Neural crest cell (in vitro differentiated cells): Measurements from ENCODE around the gene B9D1. TPM values are rescaled to one million over a fixed set of nuclear protein-coding genes. Genes with fewer than 3 reads are reported as not detected.

Experiments used
- DNase-seq: peaks from one replicate; pipeline ENCODE4 v3.0.0; 2021; ENCODE audit warnings: low read depth, mixed read lengths, low spot score
- H3K27ac Mint-ChIP-seq: one replicate; pipeline ENCODE4 v1.8.0; 2021; ENCODE audit warnings: mild to moderate bottlenecking, mixed read lengths; ENCODE audit not compliant: unreplicated experiment
- H3K27me3 Mint-ChIP-seq: 2 replicates; pipeline ENCODE4 v1.8.0; 2021; ENCODE audit warnings: low read depth, mild to moderate bottlenecking, mixed read lengths
- H3K36me3 Mint-ChIP-seq: 2 replicates; pipeline ENCODE4 v1.8.0; 2021; ENCODE audit warnings: low read depth, mild to moderate bottlenecking, mixed read lengths
- H3K4me1 Mint-ChIP-seq: 2 replicates; pipeline ENCODE4 v1.8.0; 2021; ENCODE audit warnings: mixed read lengths
- H3K4me3 Mint-ChIP-seq: one replicate; pipeline ENCODE4 v1.8.0; 2021; ENCODE audit warnings: mild to moderate bottlenecking, mixed read lengths
- H3K9me3 Mint-ChIP-seq: 2 replicates; pipeline ENCODE4 v1.8.0; 2021; ENCODE audit warnings: mixed read lengths
- total RNA-seq: library from RNA; stranded (reverse); gene quantifications from 2 replicates; pipeline ENCODE4 v1.2.1, GENCODE V29; 2021
- TF ChIP-seq, protein P1 (sequence below): fragments of 200-600 bp; sonication (generic); conservative IDR thresholded peaks from 2 replicates; pipeline ENCODE4 v1.5.0; 2021; ENCODE audit warnings: antibody characterized with exemption, mild to moderate bottlenecking

Gene B9D1
- total RNA-seq, 1 donor from 2014 or later: 17.9 TPM

- TF ChIP-seq, protein P1, sequence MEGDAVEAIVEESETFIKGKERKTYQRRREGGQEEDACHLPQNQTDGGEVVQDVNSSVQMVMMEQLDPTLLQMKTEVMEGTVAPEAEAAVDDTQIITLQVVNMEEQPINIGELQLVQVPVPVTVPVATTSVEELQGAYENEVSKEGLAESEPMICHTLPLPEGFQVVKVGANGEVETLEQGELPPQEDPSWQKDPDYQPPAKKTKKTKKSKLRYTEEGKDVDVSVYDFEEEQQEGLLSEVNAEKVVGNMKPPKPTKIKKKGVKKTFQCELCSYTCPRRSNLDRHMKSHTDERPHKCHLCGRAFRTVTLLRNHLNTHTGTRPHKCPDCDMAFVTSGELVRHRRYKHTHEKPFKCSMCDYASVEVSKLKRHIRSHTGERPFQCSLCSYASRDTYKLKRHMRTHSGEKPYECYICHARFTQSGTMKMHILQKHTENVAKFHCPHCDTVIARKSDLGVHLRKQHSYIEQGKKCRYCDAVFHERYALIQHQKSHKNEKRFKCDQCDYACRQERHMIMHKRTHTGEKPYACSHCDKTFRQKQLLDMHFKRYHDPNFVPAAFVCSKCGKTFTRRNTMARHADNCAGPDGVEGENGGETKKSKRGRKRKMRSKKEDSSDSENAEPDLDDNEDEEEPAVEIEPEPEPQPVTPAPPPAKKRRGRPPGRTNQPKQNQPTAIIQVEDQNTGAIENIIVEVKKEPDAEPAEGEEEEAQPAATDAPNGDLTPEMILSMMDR: no peak
- Mint-ChIP-seq H3K27me3 (no peaks in the 10 kb centered on the region), H3K9me3 (no peaks in the 10 kb centered on the region), H3K27ac (no peak overlapping the region), H3K36me3 (peaks cover 5% of the 10 kb centered on the region), H3K4me1 (peaks cover 20% of the 10 kb centered on the region), H3K4me3 (peak overlapping the region; percentile 50)
- DNase-seq: no peak
Measured at GRCh38 chr17:19387921-19388521, 25.5 kb upstream of the B9D1 start.

DNA sequence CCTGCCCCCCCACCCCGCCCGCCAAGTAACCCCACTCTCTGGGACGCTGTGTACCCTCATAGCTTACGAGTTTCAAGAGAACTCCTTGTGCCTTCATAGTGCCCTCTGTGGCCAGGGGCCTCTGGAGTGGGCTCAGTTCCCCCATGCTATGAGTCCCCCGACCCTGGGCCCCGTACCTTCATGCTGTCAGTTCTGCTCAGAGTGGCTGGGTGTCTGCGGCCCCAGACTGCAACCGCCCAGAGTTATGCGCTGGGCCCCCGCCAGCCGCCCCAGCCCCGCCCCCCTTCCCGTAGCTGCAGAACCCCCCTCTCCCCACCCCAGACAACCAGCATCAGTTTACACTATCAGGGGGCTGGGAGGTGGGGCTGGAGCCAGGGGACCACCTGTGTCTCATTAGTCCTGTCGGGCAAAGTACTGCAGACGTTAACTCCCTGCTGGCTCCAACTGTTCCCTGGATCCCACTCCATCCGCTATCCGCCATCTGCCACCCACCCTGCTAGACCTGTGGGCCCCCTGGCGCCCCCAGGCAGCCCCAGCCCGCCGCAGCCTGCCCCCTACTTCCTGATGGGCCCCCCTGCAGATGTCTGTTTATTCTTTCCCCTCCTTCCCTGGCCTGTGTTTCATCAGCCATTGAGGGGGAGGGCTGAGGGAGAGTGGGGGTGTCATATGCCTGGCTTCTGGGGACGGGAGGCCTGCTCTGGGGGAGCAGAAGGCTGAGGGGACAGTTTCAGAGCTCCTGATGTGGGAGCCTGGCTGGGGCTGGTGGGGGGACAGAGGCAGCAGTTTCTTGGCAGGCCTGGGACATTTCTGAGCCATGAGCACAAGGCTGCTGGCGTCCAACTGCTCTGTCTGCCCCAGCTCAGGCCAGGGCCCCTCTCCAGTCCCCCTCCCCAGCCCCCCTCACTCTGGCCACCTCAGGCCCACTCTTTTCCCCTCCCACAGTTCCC, 24.7 kb upstream of the B9D1 start, which contains the start of gene MFAP4:
TSS of gene MFAP4 (minus strand) at position 217 of the 947 bp plus-strand sequence. CDS start at position 182, 35 bp downstream.
- TF ChIP-seq, protein P1: no peak
- H3K4me1 Mint-ChIP-seq: peaks cover 20% of the 10 kb centered on the region
- no peaks in the 10 kb centered on the region for H3K27me3 Mint-ChIP-seq
- H3K36me3 Mint-ChIP-seq: peaks cover 5% of the 10 kb centered on the region
- peak within 1 kb of the TSS; percentile 58 for H3K4me3 Mint-ChIP-seq
- H3K27ac Mint-ChIP-seq: peak within 1 kb of the TSS; percentile 75
- no peak for DNase-seq
- no peaks in the 10 kb centered on the region for H3K9me3 Mint-ChIP-seq

- peak overlapping the region; percentile 58 for H3K4me3 Mint-ChIP-seq
- peaks cover 5% of the 10 kb centered on the region for H3K36me3 Mint-ChIP-seq
- H3K4me1 Mint-ChIP-seq: peaks cover 20% of the 10 kb centered on the region
- H3K27me3 Mint-ChIP-seq: no peaks in the 10 kb centered on the region
- H3K9me3 Mint-ChIP-seq: no peaks in the 10 kb centered on the region
- H3K27ac Mint-ChIP-seq: peak overlapping the region; percentile 75
- DNase-seq: no peak
- TF ChIP-seq, protein P1: no peak
Measured at GRCh38 chr17:19386051-19386929, 23.8 kb upstream of the B9D1 start.

- H3K4me3 Mint-ChIP-seq: no peak overlapping the region
- no peak for DNase-seq
- H3K36me3 Mint-ChIP-seq: peaks cover 6% of the 10 kb centered on the region
- H3K4me1 Mint-ChIP-seq: peaks cover 20% of the 10 kb centered on the region
- no peaks in the 10 kb centered on the region for H3K27me3 Mint-ChIP-seq
- no peaks in the 10 kb centered on the region for H3K9me3 Mint-ChIP-seq
- no peak overlapping the region for H3K27ac Mint-ChIP-seq
- TF ChIP-seq, protein P1: no peak
Measured at GRCh38 chr17:19385521-19385983, 23.0 kb upstream of the B9D1 start.
